ENCODE results near the gene PJA2.

The PJA2 gene

DNA sequence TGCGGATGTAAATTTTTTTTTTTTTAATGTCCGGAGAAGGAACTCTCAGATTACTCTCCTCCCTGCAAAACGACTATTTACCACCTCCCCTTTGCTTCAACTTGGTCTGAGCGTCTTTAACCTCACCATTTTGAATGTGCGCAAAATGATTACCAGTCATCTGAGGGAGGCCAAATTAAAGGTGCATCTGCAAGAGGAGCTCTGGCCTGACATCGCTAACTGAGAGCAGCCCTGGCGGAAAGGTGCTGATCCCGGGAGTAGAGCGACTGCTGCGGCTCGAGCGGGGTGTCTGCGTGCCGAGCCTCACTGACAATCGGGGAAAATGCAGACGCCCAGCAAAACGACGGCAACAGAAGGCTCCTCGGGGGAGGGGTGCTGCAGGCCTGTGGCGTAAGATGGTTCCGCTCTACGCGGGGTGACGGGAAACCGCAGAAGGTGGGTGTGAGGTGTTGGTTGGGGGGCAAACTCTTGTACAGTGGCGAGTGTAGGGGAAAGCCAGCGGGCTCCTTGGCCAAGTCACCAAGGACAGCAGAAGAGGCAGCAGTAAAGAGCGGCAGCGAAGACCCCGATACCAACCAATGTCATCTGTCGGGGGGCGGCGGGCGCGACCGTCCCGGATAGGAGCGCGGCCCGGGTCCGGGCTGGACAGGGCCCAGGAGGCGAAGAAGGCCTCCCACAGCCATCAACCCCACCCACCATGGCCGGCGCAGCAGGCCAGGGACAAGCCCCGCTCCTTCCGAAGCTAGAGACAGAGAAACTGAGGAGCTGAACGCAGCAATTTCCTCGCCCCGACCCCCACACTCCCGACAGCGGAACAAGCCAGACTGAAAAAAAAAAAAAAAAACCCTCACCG, 557 bp downstream of the PJA2 start:
- DNase-seq (ENCODE audit: low spot score): peak; percentile 86

DNA sequence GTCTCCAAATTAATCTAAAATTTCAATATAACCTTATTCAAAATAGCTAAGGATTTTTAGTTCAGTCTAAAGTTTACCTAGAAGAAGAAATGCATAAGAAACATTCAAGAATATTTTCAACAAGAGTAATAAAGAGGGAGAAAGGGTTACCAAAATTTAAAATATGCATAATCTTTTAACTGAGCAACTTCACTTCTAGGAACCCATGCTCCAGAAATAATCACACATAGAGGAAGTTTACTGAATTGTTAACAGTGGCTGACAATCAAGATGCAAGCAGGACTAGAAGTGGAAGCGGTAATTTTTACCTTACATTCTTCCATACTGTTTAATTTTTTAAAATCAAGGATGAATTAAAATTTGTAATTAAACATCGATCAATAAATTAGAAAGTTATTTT, 1.9 kb downstream of the PJA2 start:
- DNase-seq (ENCODE audit: low spot score): no peak

DNA sequence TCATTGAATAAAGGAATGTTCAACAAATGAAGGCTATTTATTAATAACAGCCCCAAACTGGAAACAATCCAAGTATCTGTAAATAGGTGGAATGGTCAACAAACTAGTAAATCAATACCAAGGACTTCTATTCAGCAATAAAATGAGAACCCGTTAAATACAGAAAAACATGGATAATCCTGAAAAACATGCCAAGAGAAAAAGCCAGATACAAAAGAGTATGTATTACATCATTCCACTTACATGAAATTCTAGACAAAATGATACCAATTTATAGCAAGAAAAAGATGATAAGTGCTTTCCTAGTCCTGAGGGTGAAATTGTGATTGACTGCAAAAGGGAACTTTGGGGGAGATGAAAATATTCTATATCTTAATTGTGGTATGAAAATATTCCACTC, 3.1 kb downstream of the PJA2 start:
- no peak for DNase-seq (ENCODE audit: low spot score)

DNA sequence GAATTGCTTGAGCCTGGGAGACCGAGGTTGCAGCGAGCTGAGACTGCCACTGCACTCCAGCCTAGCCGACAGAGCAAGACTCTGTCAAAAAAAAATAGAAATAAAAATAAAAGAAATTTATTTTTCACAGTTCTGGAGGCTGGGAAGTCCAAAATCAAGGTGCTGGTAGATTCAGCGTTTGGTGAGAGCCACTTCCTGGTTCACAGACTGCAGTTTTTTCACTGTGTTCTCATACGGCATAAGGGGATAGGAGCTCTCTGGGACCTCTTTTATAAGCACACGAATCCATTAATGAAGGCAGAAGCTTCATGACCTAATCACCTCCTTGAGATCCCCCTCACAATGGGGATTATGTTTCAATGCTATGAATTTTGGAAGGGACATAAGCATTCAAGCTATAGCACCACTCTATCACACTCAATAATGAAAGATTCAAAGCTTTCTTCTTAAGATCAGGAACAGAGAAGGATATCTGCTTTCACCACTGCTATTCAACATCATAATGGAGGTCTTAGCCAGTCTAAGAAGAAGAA, 5.3 kb downstream of the PJA2 start:
- no peak for DNase-seq (ENCODE audit: low spot score)

DNA sequence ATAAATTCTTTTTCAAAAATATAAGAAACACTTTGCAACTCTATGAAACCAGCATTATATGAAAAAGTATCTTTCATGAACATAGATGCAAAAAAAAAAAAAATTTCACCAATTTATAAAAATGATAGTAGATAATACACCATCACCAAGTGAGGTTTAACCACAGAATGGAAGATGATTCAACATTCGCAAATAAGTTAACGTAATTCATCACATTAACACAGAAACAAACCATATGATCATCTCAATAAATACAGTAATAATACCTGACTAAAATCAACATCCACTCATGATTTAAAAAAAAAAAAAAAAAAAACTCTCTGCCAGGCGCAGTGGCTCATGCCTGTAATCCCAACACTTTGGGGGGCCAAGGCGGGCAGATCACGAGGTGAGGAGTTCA, 6.3 kb downstream of the PJA2 start:
- DNase-seq (ENCODE audit: low spot score): no peak

DNA sequence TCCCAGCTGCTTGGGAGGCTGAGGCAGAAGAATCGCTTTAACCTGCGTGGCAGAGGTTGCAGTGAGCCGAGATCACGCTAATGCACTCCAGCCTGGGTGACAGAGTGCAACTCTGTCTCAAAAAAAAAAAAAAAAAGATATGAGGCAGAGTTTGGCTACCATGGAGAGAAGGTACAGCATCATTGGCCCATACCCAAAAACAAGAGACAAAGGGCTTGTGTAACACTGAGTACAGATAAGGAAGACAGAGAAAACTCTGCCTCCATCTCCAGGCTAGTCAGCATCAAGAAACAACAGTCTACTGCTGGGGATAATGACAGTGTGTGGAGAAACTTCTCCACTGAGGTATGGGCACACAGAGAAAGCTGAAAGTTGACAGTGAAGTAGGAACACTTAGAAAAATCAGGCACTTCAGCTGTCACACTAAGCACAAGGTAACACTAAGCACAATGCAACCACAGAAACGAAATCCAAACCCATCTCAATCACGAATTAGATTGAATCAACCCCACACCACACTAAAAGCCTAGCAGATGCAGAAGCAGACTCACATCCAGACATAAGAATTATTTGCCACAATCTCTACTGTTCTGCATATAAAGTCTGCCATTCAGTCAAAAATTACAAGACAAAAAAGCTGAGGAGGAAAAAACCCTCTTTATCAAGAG, 10.5 kb downstream of the PJA2 start:
- DNase-seq (ENCODE audit: low spot score): no peak

DNA sequence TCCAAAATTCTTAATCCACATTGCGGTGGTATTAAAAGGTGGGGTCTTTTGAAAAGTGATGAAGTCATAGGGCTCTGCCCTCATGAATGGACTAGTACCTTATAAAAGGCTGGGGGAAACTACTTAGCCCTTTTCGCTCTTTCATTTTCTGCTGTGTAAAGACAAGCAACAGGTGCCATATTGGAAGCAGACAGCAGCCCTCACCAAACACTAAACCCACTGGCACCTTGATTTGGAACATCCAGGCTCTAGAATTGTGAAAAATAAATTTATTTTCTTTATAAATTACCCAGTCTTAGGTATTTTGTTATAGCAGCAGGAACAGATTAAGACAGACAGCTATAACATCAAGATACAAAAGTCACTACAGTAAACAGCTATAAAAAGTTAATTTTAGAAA, 12.8 kb downstream of the PJA2 start:
- DNase-seq (ENCODE audit: low spot score): no peak

DNA sequence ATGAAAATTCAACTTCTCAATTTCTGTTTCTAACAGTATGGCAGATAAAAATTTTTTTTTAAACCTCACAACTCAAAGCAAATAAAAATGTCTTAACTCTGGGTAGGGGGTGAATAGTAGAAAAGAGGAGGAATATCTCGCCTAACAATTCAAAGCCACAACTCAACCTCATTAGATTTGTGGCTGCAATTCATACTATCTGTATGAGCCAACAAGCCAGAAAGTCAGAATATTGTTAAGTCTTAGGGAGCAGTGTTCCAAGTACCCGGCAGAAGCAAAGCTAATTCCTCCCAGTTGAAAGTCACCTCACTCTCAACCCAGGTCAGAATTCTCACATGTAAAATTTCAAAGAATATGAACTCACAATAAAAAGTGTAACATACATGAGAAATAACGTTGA, 15.0 kb downstream of the PJA2 start:
- DNase-seq (ENCODE audit: low spot score): no peak

DNA sequence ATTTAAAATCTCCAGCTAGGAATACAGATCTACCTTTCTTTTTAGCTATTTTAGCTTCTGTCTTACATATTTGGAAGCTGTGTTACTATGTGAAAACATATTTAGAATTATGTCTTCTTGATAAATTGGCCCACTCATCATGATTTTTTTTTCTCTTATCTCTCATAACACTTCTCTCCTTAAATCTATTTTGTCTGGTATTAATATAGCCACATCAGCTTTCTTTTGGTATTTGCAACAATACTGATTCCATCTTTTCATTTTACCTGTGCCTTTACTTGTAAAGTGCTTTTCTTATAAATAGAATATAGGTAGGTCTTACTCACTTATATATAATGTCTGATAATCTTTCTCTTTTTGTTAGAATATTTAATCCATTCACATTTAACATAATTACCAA, 19.6 kb downstream of the PJA2 start:
- no peak for DNase-seq (ENCODE audit: low spot score)

DNA sequence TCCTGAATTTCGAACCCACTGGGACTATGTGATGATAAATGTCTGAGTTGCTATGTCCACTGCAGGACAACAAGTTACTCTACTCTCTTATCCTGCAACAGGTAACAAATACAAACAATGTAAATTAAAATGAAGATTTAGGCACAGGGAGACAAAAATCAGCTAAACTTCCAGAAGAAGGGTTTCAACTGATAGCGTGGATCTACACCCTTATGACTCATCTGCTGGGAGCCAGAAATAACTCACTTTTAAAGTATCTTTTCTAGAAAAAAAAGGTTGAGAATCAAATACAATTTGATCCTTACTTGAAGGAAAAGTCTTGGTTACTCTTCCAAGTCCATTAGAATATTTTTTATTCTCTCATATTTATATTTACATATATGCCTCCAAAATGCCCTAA, 21.4 kb downstream of the PJA2 start:
- DNase-seq (ENCODE audit: low spot score): no peak

DNA sequence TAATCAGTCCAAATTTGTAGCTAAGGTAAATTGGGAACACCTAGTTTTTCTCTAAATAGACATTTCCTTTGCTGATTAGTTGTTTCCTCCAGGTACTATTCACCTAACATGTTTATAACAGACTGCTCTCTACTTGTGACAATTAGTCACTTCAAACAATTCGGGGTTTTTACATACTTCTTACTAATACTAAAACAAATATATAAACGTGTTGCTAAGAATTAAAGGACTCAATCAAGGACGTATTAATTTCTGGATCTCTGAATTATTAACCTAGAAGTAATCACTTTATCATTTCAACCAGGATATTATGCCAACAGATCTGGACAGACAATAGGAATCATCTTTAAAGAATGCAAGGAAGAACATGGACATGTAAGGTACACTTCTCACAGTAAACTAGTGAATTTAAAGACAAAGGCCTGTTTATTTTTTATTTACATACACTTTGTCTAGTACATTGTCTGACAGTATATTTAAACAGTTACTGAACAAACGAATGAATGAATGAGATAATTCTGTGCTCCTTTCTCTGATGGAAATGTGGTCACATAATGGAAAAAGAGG, 22.3 kb downstream of the PJA2 start:
- no peak for DNase-seq (ENCODE audit: low spot score)

DNA sequence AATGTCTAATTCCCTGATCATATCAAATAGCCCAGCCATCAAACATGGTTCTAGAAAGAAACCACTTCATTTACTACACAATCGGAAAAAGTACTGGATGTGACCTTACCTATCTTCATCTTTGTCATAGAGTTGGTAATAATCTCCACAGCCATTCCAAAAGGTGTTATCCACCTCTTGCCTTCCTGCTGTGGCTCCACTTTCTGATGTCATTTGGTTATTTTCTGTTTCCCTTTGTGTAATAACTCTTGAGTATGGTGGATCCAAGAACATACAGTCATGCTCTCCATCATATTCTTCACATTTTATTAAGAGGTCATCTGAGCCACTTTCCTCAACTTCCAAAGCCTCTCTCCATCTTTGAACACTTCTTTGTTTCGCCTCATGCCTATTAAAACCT, 31.7 kb downstream of the PJA2 start:
- no peak for DNase-seq (ENCODE audit: low spot score)

DNA sequence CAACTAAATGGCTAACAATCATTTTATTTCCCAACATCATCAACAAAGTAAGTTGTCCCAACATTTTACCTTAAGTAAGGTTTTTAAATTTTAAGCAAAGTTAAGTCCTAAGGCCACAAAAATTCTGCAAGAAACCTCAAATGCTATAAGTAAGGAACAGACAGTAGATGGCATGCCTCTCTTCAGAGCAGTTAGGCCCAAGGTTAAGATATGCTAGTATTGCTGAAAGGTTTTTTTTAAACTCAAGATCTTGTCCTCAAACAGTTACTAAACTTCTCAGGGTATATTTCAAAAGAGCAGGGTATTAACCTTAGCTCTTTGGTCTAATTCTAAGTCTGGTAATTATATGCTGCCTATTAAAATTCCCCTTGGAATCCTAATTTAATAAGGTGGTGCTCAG, 35.1 kb downstream of the PJA2 start:
- DNase-seq (ENCODE audit: low spot score): no peak

DNA sequence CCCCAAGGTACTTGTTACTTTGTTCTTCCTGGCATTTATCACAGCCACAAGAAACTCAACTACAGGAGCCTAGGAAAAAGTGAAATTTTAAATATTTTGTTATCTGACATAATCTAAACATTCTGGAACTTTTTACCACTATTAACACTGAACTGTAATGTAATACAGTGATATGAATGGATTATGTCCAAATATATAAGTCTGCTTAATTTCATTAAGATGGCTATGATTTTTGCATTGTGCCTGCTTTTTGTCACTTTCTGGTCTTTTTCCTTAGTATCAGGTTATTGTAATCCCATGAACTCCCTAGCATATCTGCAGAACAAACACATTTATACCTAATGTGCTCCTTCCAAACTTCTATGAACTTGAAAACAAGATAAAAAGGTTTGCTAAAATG, 35.8 kb downstream of the PJA2 start:
- DNase-seq (ENCODE audit: low spot score): no peak

DNA sequence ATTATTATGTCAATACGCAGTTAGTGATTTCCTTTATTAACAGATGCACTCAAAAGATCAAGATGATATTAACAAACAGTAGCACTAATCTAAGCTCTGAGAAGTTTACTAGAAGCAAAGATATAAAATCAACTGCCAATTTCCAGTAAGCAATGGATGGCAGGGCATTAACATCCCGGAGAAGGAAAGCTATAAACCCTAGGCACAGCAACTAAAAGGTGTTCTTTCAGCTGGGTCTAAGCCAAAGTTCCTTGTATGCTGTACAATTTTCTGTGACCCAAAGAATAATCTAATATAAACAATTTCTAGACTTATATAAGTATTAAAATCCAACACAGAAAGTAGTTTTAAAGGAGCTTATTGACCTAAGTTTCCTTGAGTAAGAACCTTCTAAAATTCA, 39.4 kb downstream of the PJA2 start:
- no peak for DNase-seq (ENCODE audit: low spot score)

DNA sequence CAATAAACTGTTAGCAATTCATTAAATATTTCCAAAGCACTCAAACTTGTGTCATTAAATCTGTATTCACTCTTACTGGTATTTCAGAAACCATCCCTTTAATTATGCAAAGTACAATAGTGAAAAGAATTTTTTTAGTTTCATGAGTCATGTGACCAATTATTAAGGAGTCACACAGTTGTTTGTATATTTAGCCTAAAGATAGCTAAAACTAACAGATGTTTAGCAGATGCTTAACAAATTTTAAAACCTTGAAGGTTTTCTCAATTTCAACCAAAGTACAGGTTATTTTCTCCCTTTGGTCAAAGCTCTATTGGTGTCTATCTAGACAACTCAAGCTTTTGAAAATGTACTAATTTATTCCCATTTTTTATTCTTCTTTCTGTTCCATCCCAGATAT, 44.1 kb downstream of the PJA2 start:
- DNase-seq (ENCODE audit: low spot score): no peak

DNA sequence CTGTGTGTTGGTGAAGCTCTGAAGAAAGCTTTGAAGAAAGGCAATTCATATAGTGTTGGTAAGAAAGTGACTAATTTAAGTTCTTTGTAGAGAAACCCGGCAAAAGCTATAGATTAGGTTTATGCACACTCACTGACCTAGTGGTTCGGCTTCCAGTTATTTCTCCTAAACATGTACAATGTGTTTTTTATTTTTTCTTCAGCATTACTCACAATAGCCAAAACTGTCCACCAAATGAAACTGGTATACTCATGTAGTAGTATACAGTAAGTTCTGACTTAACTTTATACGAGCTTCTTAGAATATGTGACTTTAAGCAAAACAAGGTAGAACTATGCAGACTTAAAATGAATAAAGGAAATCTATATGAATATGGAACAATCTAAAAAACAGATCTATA, 44.8 kb downstream of the PJA2 start:
- no peak for DNase-seq (ENCODE audit: low spot score)

DNA sequence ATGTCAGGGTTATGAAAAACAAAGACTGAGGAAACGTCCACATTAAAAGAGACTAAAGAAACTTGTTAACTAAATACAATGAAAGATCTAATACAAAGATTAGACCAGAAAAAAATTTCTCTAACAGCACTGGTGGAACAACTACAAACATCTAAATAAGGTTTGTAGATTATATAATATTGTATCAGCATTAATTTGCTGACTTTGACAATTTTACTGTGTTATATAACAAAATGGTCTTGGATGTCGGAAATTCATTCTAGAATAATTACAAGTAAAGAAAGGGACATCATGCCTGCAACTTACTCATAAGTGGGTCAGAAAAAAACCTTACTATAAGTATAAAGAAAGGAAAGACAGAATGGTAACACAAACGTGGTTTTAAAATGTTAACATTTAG, 50.1 kb downstream of the PJA2 start:
- no peak for DNase-seq (ENCODE audit: low spot score)

DNA sequence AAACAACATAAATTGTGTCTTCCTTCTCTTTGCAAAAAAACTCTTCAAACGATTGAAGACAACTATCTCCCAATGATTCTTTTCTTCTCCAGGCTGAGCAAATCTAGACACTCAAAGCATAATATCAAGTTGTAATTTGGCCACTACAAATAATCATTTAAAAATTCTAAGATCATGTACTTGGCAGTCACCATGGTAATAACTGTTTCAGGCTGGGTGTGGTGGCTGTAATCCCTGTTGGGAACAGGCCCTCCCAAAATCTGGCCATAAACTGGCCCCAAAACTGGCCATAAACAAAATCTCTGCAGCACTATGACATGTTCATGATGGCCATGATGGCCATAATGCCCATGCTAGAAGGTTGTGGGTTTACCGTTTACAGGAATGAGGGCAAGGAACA, 52.0 kb downstream of the PJA2 start:
- no peak for DNase-seq (ENCODE audit: low spot score)

DNA sequence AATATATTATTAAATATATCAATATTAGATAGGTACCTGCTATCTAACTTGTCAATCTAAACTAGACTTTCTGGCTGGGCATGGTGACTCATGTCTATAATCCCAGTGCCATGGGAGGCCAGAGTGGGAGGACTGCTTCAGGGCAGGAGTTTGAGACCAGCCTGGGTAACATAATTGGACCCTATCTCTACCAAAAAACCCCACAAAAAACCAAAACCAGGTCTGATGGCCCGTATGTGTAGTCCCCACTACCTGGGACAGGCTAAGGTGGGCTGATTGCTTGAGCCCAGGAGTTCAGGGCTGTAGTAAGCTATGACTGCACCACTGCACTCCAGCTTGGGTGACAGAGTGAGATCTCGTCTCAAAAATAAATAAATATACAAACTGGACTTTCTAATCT, 55.0 kb downstream of the PJA2 start:
- no peak for DNase-seq (ENCODE audit: low spot score)

DNA sequence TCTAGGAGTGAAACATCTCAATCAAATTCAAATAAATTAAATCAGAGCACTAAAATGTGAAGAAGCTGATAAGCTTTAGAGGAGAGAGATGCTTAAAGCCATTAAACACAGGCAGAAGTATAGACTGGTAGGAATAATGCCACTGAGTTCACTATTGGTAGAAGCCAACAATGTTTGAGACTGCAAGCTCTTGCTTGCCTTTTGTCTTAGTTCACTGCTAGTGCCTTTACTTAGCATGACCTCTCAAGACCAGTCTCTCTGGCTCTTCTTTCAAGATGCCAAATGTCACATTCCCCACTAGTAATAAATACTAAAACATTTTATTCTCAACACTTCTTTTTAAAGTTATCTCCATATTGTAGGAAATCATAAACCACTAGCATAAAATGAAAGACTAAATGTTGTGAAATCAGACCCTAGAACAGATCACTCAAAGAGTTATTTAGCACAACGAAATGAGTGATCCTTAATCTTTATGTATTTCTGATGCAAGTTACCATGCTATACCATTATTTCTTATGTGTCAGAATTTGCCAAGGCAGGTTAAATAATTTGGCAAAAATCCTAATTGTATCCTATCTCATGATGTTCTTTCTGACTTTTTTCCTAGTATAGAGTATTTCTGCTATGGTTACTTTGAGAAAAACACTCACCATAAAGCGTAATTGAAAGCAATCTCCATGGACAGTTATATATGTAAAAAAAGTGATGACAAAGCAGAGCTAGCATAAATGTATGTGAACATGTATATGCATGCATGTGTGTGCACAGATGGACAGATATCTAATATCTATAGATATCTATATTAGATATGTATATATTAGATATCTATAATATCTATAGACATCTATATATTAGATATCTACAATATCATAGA, 57.5 kb downstream of the PJA2 start:
- DNase-seq (ENCODE audit: low spot score): no peak

DNA sequence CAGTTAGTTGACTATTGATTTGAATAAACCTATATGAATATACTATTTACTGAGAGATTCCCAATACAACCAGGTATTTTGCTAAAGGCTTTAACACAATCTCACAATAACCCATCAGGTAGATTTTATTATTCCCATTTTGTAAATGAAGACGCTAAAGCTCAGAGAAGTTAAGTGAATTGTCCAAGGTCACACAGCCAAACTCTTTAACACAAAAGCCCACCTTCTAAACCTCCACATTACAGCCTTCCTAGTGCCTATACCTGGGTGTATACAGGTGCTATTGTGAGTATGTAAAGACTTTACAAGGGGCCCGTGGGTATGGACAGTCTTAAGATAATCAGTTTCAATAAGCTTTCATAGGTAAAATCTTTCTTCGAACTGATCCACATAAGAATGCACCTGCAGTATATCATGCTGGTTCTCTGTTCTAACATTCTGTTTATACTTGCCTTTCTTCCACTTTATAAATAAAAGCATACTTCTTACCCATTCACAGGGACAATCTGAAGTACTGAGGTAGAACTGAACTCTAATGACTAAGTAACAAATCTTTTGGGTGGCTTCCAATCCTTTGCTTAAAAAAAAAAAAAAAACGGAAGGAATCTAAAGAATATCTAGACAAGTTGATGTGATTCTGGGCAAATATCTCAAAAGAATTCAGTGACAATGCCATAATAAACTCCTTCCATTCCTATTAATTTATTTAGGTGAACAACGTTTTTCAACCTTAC, 59.1 kb downstream of the PJA2 start:
- DNase-seq (ENCODE audit: low spot score): no peak

Measured in left forelimb (tissue), 1 donor.